WTC11 (cell line): ENCODE data around the gene LRMDA. TPM values are rescaled to one million over a fixed set of nuclear protein-coding genes. Genes with fewer than 3 reads are reported as not detected.

Experiments used
- ATAC-seq: fragments of 200-7000 bp; cut with Tn5 transposase; 2 replicates; pipeline ENCODE4 v1.10.0; 2021; ENCODE audit warnings: mild to moderate bottlenecking, moderate library complexity
- CTCF ChIA-PET: fragments of 300-600 bp; sonication (Branson Sonifier 250); formaldehyde crosslinking; loops from one replicate; lab custom pipeline; 2021; ENCODE audit warnings: antibody characterized with exemption; lab: Charles Lee
- POLR2A ChIA-PET: fragments of 350-600 bp; sonication (Branson Sonifier 250); formaldehyde crosslinking; loops from one replicate; lab custom pipeline; 2021; ENCODE audit warnings: antibody characterized with exemption; lab: Charles Lee
- DNase-seq: peaks from one replicate; pipeline ENCODE4 v3.0.0; 2021; ENCODE audit warnings: low spot score
- H3K27ac Mint-ChIP-seq: 2 replicates; pipeline ENCODE4 v1.8.0; 2021; ENCODE audit warnings: mixed read lengths
- H3K27me3 Mint-ChIP-seq: 2 replicates; pipeline ENCODE4 v1.8.0; 2021; ENCODE audit warnings: low read depth, mild to moderate bottlenecking, moderate library complexity, mixed read lengths
- H3K36me3 Mint-ChIP-seq: 2 replicates; pipeline ENCODE4 v1.8.0; 2021; ENCODE audit warnings: mixed read lengths
- H3K4me1 Mint-ChIP-seq: 2 replicates; pipeline ENCODE4 v1.8.0; 2022; ENCODE audit warnings: mixed read lengths
- H3K4me3 Mint-ChIP-seq: 2 replicates; pipeline ENCODE4 v1.8.0; 2021; ENCODE audit warnings: mild to moderate bottlenecking, moderate library complexity, mixed read lengths
- H3K9me3 Mint-ChIP-seq: 2 replicates; pipeline ENCODE4 v1.8.0; 2021; ENCODE audit warnings: mixed read lengths
- CREB1 ChIP-seq: sonication (generic); formaldehyde crosslinking; IDR thresholded peaks from 2 replicates; pipeline ENCODE4 v1.8.0; 2023; ENCODE audit warnings: mild to moderate bottlenecking, missing genetic modification reagents
- CTCF ChIP-seq: fragments of 200-600 bp; IDR thresholded peaks from 2 replicates; pipeline ENCODE4 v1.8.0; 2022; ENCODE audit warnings: antibody characterized with exemption
- E2F1 ChIP-seq: sonication (generic); formaldehyde crosslinking; IDR thresholded peaks from 2 replicates; pipeline ENCODE4 v1.8.0; 2022; ENCODE audit warnings: mild to moderate bottlenecking, missing genetic modification reagents
- ETV6 ChIP-seq: sonication (generic); formaldehyde crosslinking; IDR thresholded peaks from 2 replicates; pipeline ENCODE4 v1.8.1; 2022; ENCODE audit warnings: mild to moderate bottlenecking, missing genetic modification reagents
- FOXK1 ChIP-seq: sonication (generic); formaldehyde crosslinking; IDR thresholded peaks from 2 replicates; pipeline ENCODE4 v1.8.0; 2022; ENCODE audit warnings: mild to moderate bottlenecking, moderate library complexity, missing genetic modification reagents
- FOXP1 ChIP-seq: sonication (generic); formaldehyde crosslinking; IDR thresholded peaks from 2 replicates; pipeline ENCODE4 v1.8.0; 2022; ENCODE audit warnings: missing genetic modification reagents, mild to moderate bottlenecking, moderate library complexity, borderline replicate concordance
- GTF2I ChIP-seq: fragments of 250-450 bp; sonication (Bioruptor Pico); conservative IDR thresholded peaks from 2 replicates; pipeline ENCODE4 v1.4.0; 2021; ENCODE audit warnings: mild to moderate bottlenecking
- IRF2 ChIP-seq: sonication (generic); formaldehyde crosslinking; IDR thresholded peaks from 2 replicates; pipeline ENCODE4 v1.8.0; 2022; ENCODE audit warnings: low read depth, missing genetic modification reagents, borderline replicate concordance
- JAZF1 ChIP-seq: fragments of 250-450 bp; sonication (Bioruptor Pico); IDR thresholded peaks from 2 replicates; pipeline ENCODE4 v1.9.0; 2021; ENCODE audit warnings: moderate library complexity, mild to moderate bottlenecking, inconsistent platforms
- JUN ChIP-seq: sonication (generic); formaldehyde crosslinking; IDR thresholded peaks from 2 replicates; pipeline ENCODE4 v1.8.0; 2023; ENCODE audit warnings: mild to moderate bottlenecking, missing genetic modification reagents
- MXD4 ChIP-seq: fragments of 250-450 bp; sonication (Bioruptor Pico); IDR thresholded peaks from 2 replicates; pipeline ENCODE4 v1.8.0; 2021; ENCODE audit warnings: mild to moderate bottlenecking, moderate library complexity, borderline replicate concordance
- NFE2L1 ChIP-seq: sonication (generic); formaldehyde crosslinking; IDR thresholded peaks from 2 replicates; pipeline ENCODE4 v1.8.1; 2023; ENCODE audit warnings: missing genetic modification reagents
- OVOL2 ChIP-seq: fragments of 250-450 bp; sonication (Bioruptor Pico); IDR thresholded peaks from 2 replicates; pipeline ENCODE4 v1.9.0; 2021; ENCODE audit warnings: mild to moderate bottlenecking, borderline replicate concordance
- STAT6 ChIP-seq: sonication (generic); formaldehyde crosslinking; conservative IDR thresholded peaks from 2 replicates; pipeline ENCODE4 v1.8.1; 2023; ENCODE audit warnings: mild to moderate bottlenecking, low read depth, missing genetic modification reagents, moderate library complexity
- TP53 ChIP-seq: sonication (generic); formaldehyde crosslinking; IDR thresholded peaks from 2 replicates; pipeline ENCODE4 v1.8.1; 2023; ENCODE audit warnings: mild to moderate bottlenecking, missing genetic modification reagents
- USF2 ChIP-seq: sonication (generic); formaldehyde crosslinking; IDR thresholded peaks from 2 replicates; pipeline ENCODE4 v1.8.1; 2023; ENCODE audit warnings: mild to moderate bottlenecking, missing genetic modification reagents, moderate library complexity
- ZBTB21 ChIP-seq: sonication (generic); formaldehyde crosslinking; IDR thresholded peaks from 2 replicates; pipeline ENCODE4 v1.8.1; 2023; ENCODE audit warnings: mild to moderate bottlenecking, missing genetic modification reagents, borderline replicate concordance
- ZMAT4 ChIP-seq: fragments of 250-450 bp; sonication (Bioruptor Pico); IDR thresholded peaks from 2 replicates; pipeline ENCODE4 v1.9.0; 2021; ENCODE audit warnings: mild to moderate bottlenecking
- ZNF232 ChIP-seq: sonication (generic); formaldehyde crosslinking; IDR thresholded peaks from 2 replicates; pipeline ENCODE4 v1.8.0; 2022; ENCODE audit warnings: mild to moderate bottlenecking, missing genetic modification reagents
- ZNF416 ChIP-seq: fragments of 250-450 bp; sonication (Bioruptor Pico); IDR thresholded peaks from 2 replicates; pipeline ENCODE4 v1.9.0; 2021; ENCODE audit warnings: mild to moderate bottlenecking, inconsistent platforms
- ZNF671 ChIP-seq: fragments of 250-450 bp; sonication (Bioruptor Pico); IDR thresholded peaks from 2 replicates; pipeline ENCODE4 v1.8.0; 2021; ENCODE audit warnings: mild to moderate bottlenecking
- total RNA-seq: library from RNA; stranded (reverse); gene quantifications from 3 replicates; pipeline ENCODE4 v1.2.3, GENCODE V29; 2021

LRMDA gene
- total RNA-seq, 1 experiment from 2014 or later: 0.92 TPM

- TF ChIP-seq JUN: no peak
- TF ChIP-seq ZNF671: no peak
- TF ChIP-seq IRF2 (CRISPR knock-in tag): no peak
- no peak for TF ChIP-seq OVOL2 (CRISPR knock-in tag)
- peak; percentile 49; the same call in 1 of the 2 replicates for TF ChIP-seq FOXK1 (CRISPR knock-in tag)
- TF ChIP-seq STAT6 (CRISPR knock-in tag): no peak
These were observed 1.2 kb upstream of the LRMDA start (continued) for GRCh38 chr10:75430000-75430763.

GRCh38 chr10:75432176-75432575 is 752 bp downstream of the LRMDA start:
- no peak overlapping the region for H3K27ac Mint-ChIP-seq
- no peak for TF ChIP-seq GTF2I (CRISPR knock-in tag)
- no peak for TF ChIP-seq ZNF232 (CRISPR knock-in tag)
- no peak for TF ChIP-seq CREB1 (CRISPR knock-in tag)
- no peak for TF ChIP-seq ETV6 (CRISPR knock-in tag)
- no peak for TF ChIP-seq NFE2L1 (CRISPR knock-in tag)
- H3K27me3 Mint-ChIP-seq: peaks cover 96% of the 10 kb centered on the region
- ChIA-PET CTCF (no interaction called here), POLR2A (no interaction called here)
- H3K36me3 Mint-ChIP-seq: no peaks in the 10 kb centered on the region
- H3K9me3 Mint-ChIP-seq: no peaks in the 10 kb centered on the region
- peaks cover 42% of the 10 kb centered on the region for H3K4me1 Mint-ChIP-seq
- no peak for DNase-seq
- peak overlapping the region; percentile 68 for H3K4me3 Mint-ChIP-seq
- ATAC-seq: no peak

- no peaks in the 10 kb centered on the region for H3K9me3 Mint-ChIP-seq
- ChIA-PET CTCF (interaction anchor here (1.3 kb wide), 1 partner anchor 37 kb away, joined by 5 read pairs; no protein-coding TSS in a partner anchor), POLR2A (no interaction called here)
- DNase-seq (no peak), ATAC-seq (no peak)
- H3K4me3 Mint-ChIP-seq: peak overlapping the region; percentile 68
- H3K4me1 Mint-ChIP-seq: peaks cover 42% of the 10 kb centered on the region
- no peak overlapping the region for H3K27ac Mint-ChIP-seq
- peaks cover 97% of the 10 kb centered on the region for H3K27me3 Mint-ChIP-seq
- TF ChIP-seq JAZF1 (CRISPR knock-in tag) (no peak), JUN (no peak), MXD4 (no peak), USF2 (CRISPR knock-in tag) (no peak), TP53 (CRISPR knock-in tag) (no peak), ZNF671 (no peak), FOXP1 (no peak), ZMAT4 (no peak), ZNF416 (CRISPR knock-in tag) (no peak), E2F1 (CRISPR knock-in tag) (no peak), CTCF (no peak), ZBTB21 (no peak)
- TF ChIP-seq, all 79 proteins: peak for 0
- no peaks in the 10 kb centered on the region for H3K36me3 Mint-ChIP-seq
These were observed 1.3 kb downstream of the LRMDA start for GRCh38 chr10:75432763-75433162.
